Measurements from ENCODE around the gene CORO7. TPM values are rescaled to one million over a fixed set of nuclear protein-coding genes. Genes with fewer than 3 reads are reported as not detected.

CORO7 gene
- total RNA-seq, 4 donors from 2014 or later, result 18.8 to 29.6 (median 25.7) TPM

- Histone ChIP-seq H3K27ac (peak overlapping the region; percentile 15), H3K4me3 (no peak overlapping the region), H3K9me3 (no peaks in the 10 kb centered on the region), H3K4me1 (peaks cover 43% of the 10 kb centered on the region), H3K36me3 (peaks cover 39% of the 10 kb centered on the region), H3K27me3 (no peaks in the 10 kb centered on the region)
- no peak for DNase-seq (ENCODE audit: low spot score in 2 of 2)
- TF ChIP-seq EP300 (IDR thresholded peaks at IDR 0.05) (no peak), POLR2A (IDR thresholded peaks at IDR 0.05) (no peak), POLR2AphosphoS5 (IDR thresholded peaks at IDR 0.05) (no peak)
- TF ChIP-seq, protein P1, sequence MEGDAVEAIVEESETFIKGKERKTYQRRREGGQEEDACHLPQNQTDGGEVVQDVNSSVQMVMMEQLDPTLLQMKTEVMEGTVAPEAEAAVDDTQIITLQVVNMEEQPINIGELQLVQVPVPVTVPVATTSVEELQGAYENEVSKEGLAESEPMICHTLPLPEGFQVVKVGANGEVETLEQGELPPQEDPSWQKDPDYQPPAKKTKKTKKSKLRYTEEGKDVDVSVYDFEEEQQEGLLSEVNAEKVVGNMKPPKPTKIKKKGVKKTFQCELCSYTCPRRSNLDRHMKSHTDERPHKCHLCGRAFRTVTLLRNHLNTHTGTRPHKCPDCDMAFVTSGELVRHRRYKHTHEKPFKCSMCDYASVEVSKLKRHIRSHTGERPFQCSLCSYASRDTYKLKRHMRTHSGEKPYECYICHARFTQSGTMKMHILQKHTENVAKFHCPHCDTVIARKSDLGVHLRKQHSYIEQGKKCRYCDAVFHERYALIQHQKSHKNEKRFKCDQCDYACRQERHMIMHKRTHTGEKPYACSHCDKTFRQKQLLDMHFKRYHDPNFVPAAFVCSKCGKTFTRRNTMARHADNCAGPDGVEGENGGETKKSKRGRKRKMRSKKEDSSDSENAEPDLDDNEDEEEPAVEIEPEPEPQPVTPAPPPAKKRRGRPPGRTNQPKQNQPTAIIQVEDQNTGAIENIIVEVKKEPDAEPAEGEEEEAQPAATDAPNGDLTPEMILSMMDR (IDR thresholded peaks at IDR 0.05), result no peak
- 70% methylated on average over 15 of the region's 15 CpGs for WGBS
Observed at GRCh38 chr16:4410335-4411075, 5.9 kb downstream of the CORO7 start.

DNA sequence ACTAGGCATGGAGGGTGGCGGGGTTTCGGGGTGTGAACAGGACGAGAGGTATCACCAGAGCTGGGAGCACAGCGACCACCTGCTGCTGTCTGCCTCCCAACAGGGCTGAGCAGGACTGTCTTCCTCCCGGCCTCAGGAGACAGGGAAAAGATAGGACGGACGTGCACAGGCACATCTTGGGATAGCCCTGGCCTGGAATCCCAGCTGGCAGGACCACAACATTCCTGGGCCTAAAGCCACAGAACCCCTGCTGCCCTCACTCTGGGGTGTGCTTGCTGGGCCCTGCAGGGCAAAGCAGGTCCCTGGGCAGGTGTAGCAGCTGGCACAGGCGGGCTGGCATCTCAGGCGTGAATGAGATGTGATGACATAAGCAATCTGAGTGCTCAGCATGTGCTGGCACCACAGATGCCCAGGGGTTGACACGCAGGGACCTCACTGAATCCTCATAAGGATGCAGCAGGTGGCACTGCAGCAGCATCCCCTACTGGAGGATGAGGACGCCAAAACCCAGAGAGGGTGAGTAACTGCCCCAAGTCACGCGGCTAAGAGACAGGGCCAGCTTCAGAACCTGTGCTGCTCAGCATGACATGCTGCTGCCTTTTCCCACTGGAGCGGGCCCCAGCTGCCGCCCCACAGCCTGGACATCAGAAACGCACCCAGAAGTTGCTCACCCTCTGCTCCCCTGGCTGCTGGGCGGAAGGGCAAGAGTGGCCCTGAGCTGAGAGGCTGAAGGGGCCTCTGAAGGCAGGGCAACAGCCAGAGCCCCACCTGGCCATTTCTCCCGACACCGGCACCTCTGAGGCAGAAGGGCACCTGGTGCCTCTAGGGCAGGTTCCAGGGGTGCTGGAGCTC lies 7.1 kb downstream of the CORO7 start:
- H3K36me3 ChIP-seq, result peaks cover 51% of the 10 kb centered on the region
- TF ChIP-seq POLR2A (IDR thresholded peaks at IDR 0.05), result no peak
- TF ChIP-seq, protein P1 (IDR thresholded peaks at IDR 0.05), result no peak
- WGBS, result 66% methylated on average over 15 of the region's 19 CpGs
- peaks cover 31% of the 10 kb centered on the region for H3K4me1 ChIP-seq
- H3K4me3 ChIP-seq, result no peak overlapping the region
- no peaks in the 10 kb centered on the region for H3K27me3 ChIP-seq
- no peak for DNase-seq (ENCODE audit: low spot score in 2 of 2)
- H3K9me3 ChIP-seq, result no peaks in the 10 kb centered on the region
- H3K27ac ChIP-seq, result no peak overlapping the region

GRCh38 chr16:4408323-4408690 lies 8.1 kb downstream of the CORO7 start:
- H3K27me3 ChIP-seq, result no peaks in the 10 kb centered on the region
- H3K4me3 ChIP-seq, result no peak overlapping the region
- H3K27ac ChIP-seq, result no peak overlapping the region
- H3K4me1 ChIP-seq, result peaks cover 27% of the 10 kb centered on the region
- no peak for DNase-seq (ENCODE audit: low spot score in 2 of 2)
- no peak for TF ChIP-seq POLR2A (IDR thresholded peaks at IDR 0.05)
- no peak for TF ChIP-seq POLR2AphosphoS5 (IDR thresholded peaks at IDR 0.05)
- TF ChIP-seq, protein P1 (IDR thresholded peaks at IDR 0.05), result no peak
- TF ChIP-seq EP300 (IDR thresholded peaks at IDR 0.05), result no peak
- H3K9me3 ChIP-seq, result no peaks in the 10 kb centered on the region
- H3K36me3 ChIP-seq, result peaks cover 61% of the 10 kb centered on the region
- WGBS, result 85% methylated on average over 8 of the region's 10 CpGs

DNA sequence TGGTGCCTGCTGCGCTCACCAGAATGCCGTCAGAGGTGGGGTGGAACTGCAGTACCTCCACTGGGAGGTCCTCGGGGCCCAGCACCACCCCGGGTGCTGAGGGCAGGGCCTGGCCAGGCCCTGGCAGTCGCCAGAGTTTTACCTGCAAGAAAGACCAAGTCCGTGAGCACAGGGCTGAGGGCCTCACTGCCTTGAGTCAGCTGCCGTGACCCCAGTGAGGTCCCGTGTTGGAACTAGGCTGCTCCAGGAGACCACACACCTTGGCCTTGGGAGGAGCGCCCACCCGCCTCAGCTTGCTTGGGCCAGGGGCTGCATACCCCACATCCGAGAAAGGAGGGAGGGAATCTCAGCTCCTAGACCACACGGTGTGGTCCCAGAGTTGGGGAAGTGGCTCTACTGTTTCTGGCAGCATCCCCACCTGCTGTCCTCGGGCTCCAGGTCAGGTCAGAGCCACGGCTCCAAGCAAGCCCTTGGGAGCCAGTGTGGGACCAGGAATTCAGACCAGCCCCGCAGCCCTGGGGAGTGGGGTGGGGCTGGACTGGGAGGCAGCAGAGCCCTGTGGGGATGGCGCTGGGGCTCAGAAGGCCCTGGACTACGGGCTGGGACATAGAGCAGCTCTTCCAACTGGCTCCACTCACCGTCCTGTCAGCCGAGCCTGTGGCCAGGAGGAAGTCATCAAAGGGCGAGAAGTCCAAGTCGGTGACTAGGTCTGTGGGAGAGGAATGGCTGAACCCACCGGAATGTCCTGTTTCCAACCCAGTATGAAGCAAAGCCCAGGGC lies 8.7 kb downstream of the CORO7 start:
- peaks cover 63% of the 10 kb centered on the region for H3K36me3 ChIP-seq
- H3K4me3 ChIP-seq, result no peak overlapping the region
- no peaks in the 10 kb centered on the region for H3K27me3 ChIP-seq
- no peak for TF ChIP-seq POLR2AphosphoS5 (IDR thresholded peaks at IDR 0.05)
- TF ChIP-seq EP300 (IDR thresholded peaks at IDR 0.05), result no peak
- TF ChIP-seq, protein P1 (IDR thresholded peaks at IDR 0.05), result no peak
- no peak for TF ChIP-seq POLR2A (IDR thresholded peaks at IDR 0.05)
- 93% methylated on average over 3 of the region's 22 CpGs for WGBS
- H3K4me1 ChIP-seq, result peaks cover 27% of the 10 kb centered on the region
- no peak for DNase-seq (ENCODE audit: low spot score in 2 of 2)
- no peak overlapping the region for H3K27ac ChIP-seq
- no peaks in the 10 kb centered on the region for H3K9me3 ChIP-seq

Data from suprapubic skin (tissue), 4 donors.